K562 (cell line): ENCODE results near the gene SLC37A2. TPM values are rescaled to one million over a fixed set of nuclear protein-coding genes. Genes with fewer than 3 reads are reported as not detected.

ENCODE experiments used
- ATAC-seq: fragments of 200-7000 bp; cut with Tn5 transposase; 3 replicates; pipeline ENCODE4 v1.9.1; 2020; ENCODE audit warnings: moderate library complexity
- BruUV-seq: library from RNA; stranded (reverse); fragments of 400-500 nt; replicated peaks from 2 replicates; lab custom pipeline; 2021; lab: Mats Ljungman, UMichigan
- CTCF ChIA-PET: fragments of 300-600 bp; formaldehyde crosslinking; extraction: SDS; loops from one replicate; lab custom pipeline; 2021; ENCODE audit warnings: low intra/inter-chr PET ratio; lab: Yijun Ruan, JAX
- POLR2A ChIA-PET: fragments of 300-600, 350-650 bp; sonication (Branson Sonifier 250); formaldehyde crosslinking; extraction: SDS; loops from one replicate; lab custom pipeline; 2021; ENCODE audit warnings: antibody characterized with exemption, inconsistent platforms; lab: Yijun Ruan, JAX
- DNase-seq, 4 experiments: peaks; one replicate each; pipeline versions ENCODE4 v3.0.0 to v3.0.0-alpha.2; 2011 to 2018; ENCODE audit warnings: low spot score in 3 of 4, mixed read lengths in 3 of 4; ENCODE audit errors: extremely low read depth in 1 of 4
- FAIRE-seq: peaks from 2 replicates; lab custom pipeline; 2011; peaks lifted over from hg19 to GRCh38; lab: Jason Lieb, UNC
- H2AFZ ChIP-seq: 2 replicates; pipeline ENCODE4 v1.6.0; 2011; ENCODE audit warnings: low read depth, low read length, control low read depth, inconsistent platforms
- H3K27ac ChIP-seq: fragments of 200-600 bp; 3 replicates; pipeline ENCODE4 v1.8.0; 2011; ENCODE audit warnings: low read depth, mild to moderate bottlenecking, control low read depth, inconsistent platforms, low read length, moderate library complexity, mixed read lengths; ENCODE audit errors: extremely low read depth
- H3K27me3 ChIP-seq, 2 experiments: fragments of 300-600 bp in 1 of 2; 2 replicates in 1 of 2; 3 replicates in 1 of 2; pipeline versions ENCODE4 v1.6.0 to v1.8.0; 2011; ENCODE audit warnings: inconsistent platforms in 2 of 2, low read length in 2 of 2, mild to moderate bottlenecking in 1 of 2, mixed read lengths in 1 of 2, moderate library complexity in 1 of 2; ENCODE audit not compliant: control insufficient read depth in 2 of 2, insufficient read depth in 2 of 2
- H3K36me3 ChIP-seq: fragments of 300-600 bp; 3 replicates; pipeline ENCODE4 v1.8.0; 2011; ENCODE audit warnings: mild to moderate bottlenecking, low read length, inconsistent platforms; ENCODE audit not compliant: control insufficient read depth, insufficient read depth
- H3K4me1 ChIP-seq, 2 experiments: fragments of 200-600 bp in 1 of 2; replicated peaks in 1 of 2; 2 replicates in 1 of 2; 3 replicates in 1 of 2; pipeline versions ENCODE4 v1.5.1 to v1.8.0; 2011; ENCODE audit warnings: inconsistent platforms in 2 of 2, low read length in 2 of 2, mild to moderate bottlenecking in 1 of 2, mixed read lengths in 1 of 2, moderate library complexity in 1 of 2; ENCODE audit not compliant: control insufficient read depth in 2 of 2, insufficient read depth in 2 of 2
- H3K4me2 ChIP-seq: 2 replicates; pipeline ENCODE4 v1.6.1; 2011; ENCODE audit warnings: low read length, control low read depth, inconsistent platforms, mixed read lengths; ENCODE audit not compliant: insufficient read depth
- H3K4me3 ChIP-seq: fragments of 200-600 bp; sonication (generic), shearing (Covaris generic); 2 replicates; pipeline ENCODE4 v1.5.1; 2016; ENCODE audit warnings: control low read depth, inconsistent platforms
- H3K79me2 ChIP-seq: fragments of 200-600 bp; 3 replicates; pipeline ENCODE4 v1.8.0; 2011; ENCODE audit warnings: low read length, inconsistent platforms; ENCODE audit not compliant: control insufficient read depth, insufficient read depth
- H3K9ac ChIP-seq, 2 experiments: 2 replicates each; pipeline versions ENCODE4 v1.6.0 to v1.6.1; 2011; ENCODE audit warnings: low read depth in 2 of 2, low read length in 2 of 2, control low read depth in 1 of 2, inconsistent platforms in 1 of 2, mild to moderate bottlenecking in 1 of 2, mixed read lengths in 1 of 2; ENCODE audit not compliant: insufficient read depth in 1 of 2
- H3K9me1 ChIP-seq: one replicate; pipeline ENCODE4 v1.6.0; 2011; ENCODE audit warnings: inconsistent platforms, mild to moderate bottlenecking, low read length, moderate library complexity; ENCODE audit not compliant: control insufficient read depth, insufficient read depth
- H3K9me3 ChIP-seq: replicated peaks from 2 replicates; pipeline ENCODE4 v1.5.1; 2011; ENCODE audit warnings: low read depth, low read length, inconsistent platforms; ENCODE audit not compliant: control insufficient read depth, insufficient read depth
- H4K20me1 ChIP-seq: replicated peaks from 2 replicates; pipeline ENCODE4 v1.6.1; 2011; ENCODE audit warnings: low read length, inconsistent platforms, mixed read lengths; ENCODE audit not compliant: control insufficient read depth, insufficient read depth
- ELK3 ChIP-seq: fragments of 450-650 bp; formaldehyde crosslinking; IDR thresholded peaks from 2 replicates; pipeline ENCODE4 v1.4.0; 2020; ENCODE audit warnings: mild to moderate bottlenecking
- GMEB1 ChIP-seq: fragments of 250-450 bp; sonication (Bioruptor Pico); IDR thresholded peaks from 2 replicates; pipeline ENCODE4 v1.4.0; 2020; ENCODE audit warnings: mild to moderate bottlenecking
- GTF2E2 ChIP-seq: fragments of 200-800 bp; sonication (Bioruptor generic); IDR thresholded peaks from 2 replicates; pipeline ENCODE4 v1.6.1; 2016; ENCODE audit warnings: missing genetic modification characterization, missing compliant biosample characterization
- HES1 ChIP-seq: fragments of 450-650 bp; IDR thresholded peaks from 2 replicates; pipeline ENCODE4 v1.6.1; 2016; ENCODE audit warnings: low read depth, mild to moderate bottlenecking, moderate library complexity
- KDM4B ChIP-seq, 2 experiments: fragments of 450-650 bp in 1 of 2; sonication (generic) in 1 of 2; IDR thresholded peaks; 2 replicates each; pipeline ENCODE4 v1.6.1; 2016 to 2017; ENCODE audit warnings: borderline replicate concordance in 2 of 2, antibody characterized with exemption in 1 of 2, low read depth in 1 of 2, mild to moderate bottlenecking in 1 of 2
- MTA3 ChIP-seq: fragments of 450-650 bp; formaldehyde crosslinking; IDR thresholded peaks from 2 replicates; pipeline ENCODE4 v1.6.1; 2017; ENCODE audit warnings: mild to moderate bottlenecking, borderline replicate concordance
- NCOA4 ChIP-seq: fragments of 450-650 bp; IDR thresholded peaks from 2 replicates; pipeline ENCODE4 v1.6.1; 2018; ENCODE audit warnings: mild to moderate bottlenecking; ENCODE audit not compliant: partially characterized antibody
- NR2C2 ChIP-seq, 2 experiments: fragments of 200-800 bp in 1 of 2; sonication (Bioruptor generic) in 1 of 2; sonication (generic) in 1 of 2; formaldehyde crosslinking in 1 of 2; IDR thresholded peaks; 2 replicates each; pipeline versions ENCODE4 v1.6.1 to v1.8.0; 2016 to 2022; ENCODE audit warnings: mild to moderate bottlenecking in 1 of 2, missing compliant biosample characterization in 1 of 2, missing genetic modification characterization in 1 of 2, missing genetic modification reagents in 1 of 2
- OTX1 ChIP-seq: fragments of 450-650 bp; formaldehyde crosslinking; IDR thresholded peaks from 2 replicates; pipeline ENCODE4 v1.4.0; 2022; ENCODE audit warnings: mild to moderate bottlenecking
- PBX2 ChIP-seq, 2 experiments: IDR thresholded peaks in 1 of 2; conservative IDR thresholded peaks in 1 of 2; 2 replicates each; pipeline ENCODE4 v1.6.1; 2016; ENCODE audit warnings: low read depth in 2 of 2, mild to moderate bottlenecking in 1 of 2, missing compliant biosample characterization in 1 of 2, missing genetic modification characterization in 1 of 2, moderate library complexity in 1 of 2
- PHB2 ChIP-seq: fragments of 450-650 bp; IDR thresholded peaks from 2 replicates; pipeline ENCODE4 v1.6.1; 2017; ENCODE audit warnings: low read depth
- ZNF41 ChIP-seq: fragments of 250-450 bp; sonication (Bioruptor Pico); conservative IDR thresholded peaks from 2 replicates; pipeline ENCODE4 v1.4.0; 2020; ENCODE audit warnings: mild to moderate bottlenecking
- WGBS: fragments of 100-300 bp; shearing (Covaris generic); methylation state at CpG from one replicate; pipeline ENCODE4 v1.1.6; 2016; ENCODE audit warnings: low coverage, mixed read lengths; ENCODE audit not compliant: insufficient coverage; ENCODE audit errors: missing lambda C conversion rate; 5-methylcytosine and 5-hydroxymethylcytosine counted together
- in situ Hi-C: fragments of 300-500 bp; cut with MboI; formaldehyde crosslinking; loops from 4 replicates; pipeline ENCODE4 v1.15.0; 2018; ENCODE audit warnings: inconsistent platforms, mixed read lengths
- intact Hi-C: fragments of 100-400 bp; cut with micrococcal nuclease; formaldehyde crosslinking; loops from 2 replicates; pipeline ENCODE4 v1.14.2; 2022
- polyA plus RNA-seq, 8 experiments: library from polyadenylated mRNA; depleted of rRNA in 4 of 8; stranded (reverse) in 5 of 8; unstranded in 3 of 8; fragments of >200 nt; fragmentation: Nextera tagmentation in 2 of 8; fragmentation: Illumina TruSeq in 1 of 8; extraction: Ambion mirVana in 2 of 8; extraction: Trizol in 1 of 8; gene quantifications; 2 replicates each; pipeline versions ENCODE4 v1.2.1 to v1.2.3, GENCODE V29; 2011 to 2014; ENCODE audit warnings: inconsistent platforms in 1 of 8, missing spikeins in 1 of 8
- total RNA-seq, 7 experiments: library from RNA; depleted of rRNA in 6 of 7; stranded (reverse); fragments of >200 nt in 6 of 7; fragmentation: Illumina TruSeq in 2 of 7; extraction: Trizol in 2 of 7; gene quantifications; 2 replicates each; pipeline versions ENCODE4 v1.2.1 to v1.2.3, GENCODE V29; 2011 to 2021; ENCODE audit warnings: low replicate concordance in 1 of 7

The SLC37A2 gene
- total and polyA plus RNA-seq, 9 of the 15 experiments (the other 6 are each of a cell fraction or from before 2014, with no cell fraction given) = 0.01 to 1.2 (median 0.52) TPM

GRCh38 chr11:125062218-125062930 lies 731 bp upstream of the SLC37A2 start:
- Histone ChIP-seq H3K4me3 (no peak overlapping the region), H4K20me1 (no peaks in the 10 kb centered on the region), H3K4me1 (peaks cover 11 to 14% of the 10 kb centered on the region in 2 experiments; a peak in 4 of 5 replicates), H3K79me2 (no peaks in the 10 kb centered on the region), H3K36me3 (no peaks in the 10 kb centered on the region), H2AFZ (no peak overlapping the region), H3K27ac (no peak overlapping the region), H3K4me2 (no peak overlapping the region), H3K9me3 (no peaks in the 10 kb centered on the region), H3K9ac (no peak overlapping the region), H3K27me3 (no peaks in the 10 kb centered on the region), H3K9me1 (no peaks in the 10 kb centered on the region)
- ATAC-seq (no peak), DNase-seq (no peak), FAIRE-seq (no peak)
- BruUV-seq = no TSS peak
- TF ChIP-seq NR2C2 (CRISPR knock-in tag; IDR thresholded peaks at IDR 0.05) = no peak
- no peak for TF ChIP-seq NR2C2 (tag; IDR thresholded peaks at IDR 0.05)
- TF ChIP-seq PBX2 (CRISPR knock-in tag; IDR thresholded peaks at IDR 0.05; ENCODE audit: low read depth) = no peak
- no peak for TF ChIP-seq PBX2 (tag; conservative IDR thresholded peaks at IDR 0.05; ENCODE audit: low read depth)
- TF ChIP-seq NCOA4 = no peak
- TF ChIP-seq OTX1 (CRISPR knock-in tag) = no peak
- TF ChIP-seq ELK3 (CRISPR knock-in tag) = no peak
- TF ChIP-seq PHB2 = no peak
- no peak for TF ChIP-seq MTA3
- no peak for TF ChIP-seq ZNF41 (CRISPR knock-in tag)
- TF ChIP-seq KDM4B (IDR thresholded peaks at IDR 0.05; ENCODE audit: borderline replicate concordance in 2 of 2, low read depth in 1 of 2) = no peak
- no peak for TF ChIP-seq GMEB1 (CRISPR knock-in tag)
- no peak for TF ChIP-seq GTF2E2 (tag)
- no peak for TF ChIP-seq HES1
- ChIA-PET CTCF (no interaction called here), POLR2A (no interaction called here)
- 71% methylated on average over 15 of the region's 19 CpGs for WGBS
- intact Hi-C loops (no loop called here), in situ Hi-C loops (no loop called here)
